Subcutaneous abdominal adipose tissue (tissue), 5 donors: ENCODE data around the gene MYLK.
"Not testable (repeated sequence)": the region's sequence is repeated elsewhere in the genome, so short reads cannot be mapped to it uniquely, and the experiment has no call there.

Source experiments
- H3K27ac ChIP-seq: one replicate; pipeline ENCODE4 v1.7.0; 2013; ENCODE audit warnings: low read depth, mild to moderate bottlenecking, inconsistent platforms, low read length, moderate library complexity
- H3K27me3 ChIP-seq, 5 donors: one replicate each; pipeline ENCODE4 v1.7.0; 2013; ENCODE audit warnings: low read length in 5 of 5, inconsistent platforms in 1 of 5; ENCODE audit not compliant: control insufficient read depth in 5 of 5, insufficient read depth in 4 of 5
- H3K36me3 ChIP-seq, 5 donors: one replicate each; pipeline ENCODE4 v1.7.0; 2013; ENCODE audit warnings: low read length in 5 of 5; ENCODE audit not compliant: control insufficient read depth in 5 of 5, insufficient read depth in 5 of 5
- H3K4me1 ChIP-seq, 5 donors: one replicate each; pipeline ENCODE4 v1.7.0; 2013; ENCODE audit warnings: low read length in 5 of 5, mild to moderate bottlenecking in 3 of 5, moderate library complexity in 1 of 5; ENCODE audit not compliant: control insufficient read depth in 5 of 5, insufficient read depth in 5 of 5
- H3K4me3 ChIP-seq, 5 donors: one replicate each; pipeline ENCODE4 v1.7.0; 2013; ENCODE audit warnings: low read length in 5 of 5, low read depth in 1 of 5
- H3K9ac ChIP-seq, 5 donors: one replicate each; pipeline ENCODE4 v1.7.0; 2013; ENCODE audit warnings: low read length in 5 of 5, mild to moderate bottlenecking in 4 of 5, moderate library complexity in 3 of 5
- H3K9me3 ChIP-seq, 5 donors: one replicate each; pipeline ENCODE4 v1.7.0; 2013; ENCODE audit warnings: low read length in 5 of 5; ENCODE audit not compliant: control insufficient read depth in 5 of 5
- donor health status: healthy.
- donor health status: healthy.
- donor health status: healthy.
- donor health status: healthy.
- donor health status: healthy.

MYLK gene

DNA sequence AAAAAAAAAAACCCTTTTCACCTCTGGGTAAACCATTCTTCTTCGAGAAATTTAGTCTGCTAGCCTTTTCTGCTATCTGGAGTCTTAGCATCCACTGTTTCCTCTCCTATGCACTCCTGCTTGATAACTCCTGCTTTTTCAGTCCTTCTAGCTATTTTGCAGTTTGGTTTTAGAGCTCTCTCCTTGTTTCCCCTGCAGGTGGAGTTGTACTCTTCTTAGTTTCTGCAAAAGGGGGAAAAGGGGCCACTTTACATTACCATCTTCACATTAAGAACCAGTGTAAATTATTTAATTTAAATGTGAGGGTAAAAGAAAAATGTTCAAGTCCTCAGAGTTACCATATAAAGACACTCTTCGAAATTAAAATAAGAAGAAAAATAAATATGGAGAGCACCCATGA is 23.6 kb upstream of the MYLK start:
- H3K27me3 ChIP-seq: no peaks in the 10 kb centered on the region
- no peak overlapping the region for H3K9ac ChIP-seq
- no peaks in the 10 kb centered on the region for H3K4me1 ChIP-seq
- no peaks in the 10 kb centered on the region for H3K36me3 ChIP-seq
- H3K4me3 ChIP-seq: no peak overlapping the region
- H3K9me3 ChIP-seq: peaks cover 0 to 4% (median 0%) of the 10 kb centered on the region in 5 donors
- H3K27ac ChIP-seq: no peak overlapping the region

DNA sequence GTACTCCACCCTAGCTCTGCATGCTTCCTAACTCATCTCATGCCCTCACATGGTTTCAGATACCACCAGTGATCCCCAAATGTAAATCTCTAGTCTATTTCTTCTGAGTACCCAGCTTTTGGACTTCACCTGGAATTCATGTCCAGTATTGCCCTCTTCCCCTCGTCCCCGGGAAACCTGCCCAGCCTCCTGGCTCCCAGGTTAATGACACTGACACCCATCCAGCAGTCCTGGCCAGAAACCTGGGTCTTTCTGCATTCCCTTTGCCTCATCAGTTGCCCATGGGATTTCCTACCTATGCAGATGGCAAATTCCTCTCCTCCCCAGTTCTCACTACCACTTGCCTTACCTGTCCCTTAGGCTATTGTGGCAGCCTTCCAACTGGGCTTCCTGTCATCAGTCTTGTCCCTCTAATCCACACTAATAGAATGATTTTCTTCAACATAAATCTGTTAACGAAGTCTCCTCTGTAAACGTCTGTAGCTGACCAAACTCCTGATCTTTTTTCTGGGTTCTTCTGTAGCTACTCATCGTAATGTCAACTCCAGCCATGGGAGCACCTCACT is 15.3 kb upstream of the MYLK start:
- H3K36me3 ChIP-seq: no peaks in the 10 kb centered on the region
- peaks cover 0 to under 1% (median 0%) of the 10 kb centered on the region in 5 donors for H3K9me3 ChIP-seq
- H3K4me3 ChIP-seq: no peak overlapping the region
- no peak overlapping the region for H3K27ac ChIP-seq
- no peaks in the 10 kb centered on the region for H3K4me1 ChIP-seq
- no peak overlapping the region for H3K9ac ChIP-seq
- H3K27me3 ChIP-seq: no peaks in the 10 kb centered on the region

DNA sequence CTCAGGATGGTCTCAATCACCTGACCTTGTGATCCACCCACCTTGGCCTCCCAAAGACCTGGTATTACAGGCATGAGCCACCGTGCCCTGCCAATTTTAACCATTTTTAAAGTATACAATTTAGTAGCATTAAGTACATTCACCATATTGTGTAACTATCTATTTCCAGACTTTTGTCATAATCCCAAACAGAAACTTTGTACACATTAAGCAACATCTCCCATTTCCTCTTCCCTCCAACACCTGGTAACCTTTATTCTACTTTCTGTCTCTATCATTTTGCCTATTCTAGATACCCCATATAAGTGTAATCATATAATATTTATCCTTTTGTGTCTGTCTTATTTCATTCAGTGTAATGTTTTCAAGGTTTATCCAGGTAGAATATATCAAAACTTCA is 8.9 kb upstream of the MYLK start:
- no peaks in the 10 kb centered on the region for H3K36me3 ChIP-seq
- no peaks in the 10 kb centered on the region for H3K4me1 ChIP-seq
- H3K4me3 ChIP-seq: no peak overlapping the region
- no peak overlapping the region for H3K27ac ChIP-seq
- H3K9ac ChIP-seq: no peak overlapping the region
- peaks cover 0 to 10% (median 4%) of the 10 kb centered on the region in 5 donors for H3K9me3 ChIP-seq
- no peaks in the 10 kb centered on the region for H3K27me3 ChIP-seq

DNA sequence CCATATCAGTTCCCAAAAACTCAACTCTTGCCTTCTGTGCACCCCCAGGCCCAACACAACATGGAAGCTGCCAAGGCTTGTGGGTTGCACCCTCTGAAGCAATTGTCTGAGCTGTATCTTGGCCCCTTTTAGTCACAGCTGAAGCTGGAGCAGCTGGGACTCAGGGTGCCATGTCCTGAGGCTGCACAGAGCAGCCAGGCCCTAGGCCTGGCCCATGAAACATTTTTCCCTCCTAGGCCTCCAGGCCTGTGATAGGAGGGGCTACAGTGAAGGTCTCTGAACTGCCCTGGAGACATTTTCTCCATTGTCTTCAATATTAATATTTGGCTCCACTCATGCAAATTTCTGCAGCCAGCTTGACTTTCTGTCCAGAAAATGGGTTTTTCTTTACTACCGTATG is 8.1 kb upstream of the MYLK start:
- Histone ChIP-seq H3K27me3 (no peaks in the 10 kb centered on the region), H3K9ac (no peak overlapping the region), H3K4me3 (no peak overlapping the region), H3K4me1 (no peaks in the 10 kb centered on the region), H3K27ac (no peak overlapping the region), H3K9me3 (peaks cover 0 to 10% (median 4%) of the 10 kb centered on the region in 5 donors), H3K36me3 (no peaks in the 10 kb centered on the region)

DNA sequence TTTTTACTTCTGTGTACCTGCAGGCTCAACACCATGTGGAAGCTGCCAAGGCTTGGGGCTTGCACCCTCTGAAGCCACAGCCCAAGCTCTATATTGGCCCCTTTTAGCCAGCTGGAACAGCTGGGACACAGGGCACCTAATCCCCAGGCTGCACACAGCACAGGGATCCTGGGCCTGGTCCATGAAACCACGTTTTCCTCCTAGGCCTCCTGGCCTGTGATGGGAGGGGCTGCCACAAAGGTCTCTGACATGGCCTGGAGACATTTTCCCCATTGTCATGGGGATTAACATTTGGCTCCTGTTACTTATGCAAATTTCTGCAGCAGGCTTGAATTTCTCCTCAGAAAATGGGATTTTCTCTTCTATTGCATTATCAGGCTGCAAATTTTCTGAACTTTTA is 6.9 kb upstream of the MYLK start:
- H3K27me3 ChIP-seq, H3K9ac ChIP-seq, H3K4me1 ChIP-seq, H3K27ac ChIP-seq, H3K4me3 ChIP-seq, H3K36me3 ChIP-seq: not testable (repeated sequence)
- peaks cover 0 to 10% (median 4%) of the 10 kb centered on the region in 5 donors for H3K9me3 ChIP-seq

DNA sequence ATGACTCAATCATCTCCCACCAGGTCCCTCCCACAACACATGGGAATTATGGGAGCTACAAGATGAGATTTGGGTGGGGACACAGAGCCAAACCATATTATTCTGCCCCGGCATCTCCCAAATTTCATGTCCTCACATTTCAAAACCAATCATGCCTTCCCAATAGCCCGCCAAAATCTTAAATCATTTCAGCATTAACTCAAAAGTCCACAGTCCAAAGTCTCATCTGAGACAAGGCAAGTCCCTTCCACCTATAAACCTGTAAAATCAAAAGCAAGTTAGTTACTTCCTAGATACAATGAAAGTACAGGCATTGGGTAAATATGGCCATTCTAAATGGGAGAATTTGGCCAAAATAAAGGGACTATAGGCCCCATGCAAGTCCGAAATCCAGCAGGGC is 6.0 kb upstream of the MYLK start:
- H3K4me1 ChIP-seq, H3K27ac ChIP-seq, H3K36me3 ChIP-seq, H3K27me3 ChIP-seq, H3K9ac ChIP-seq, H3K4me3 ChIP-seq: not testable (repeated sequence)
- H3K9me3 ChIP-seq: peaks cover 0 to 10% (median 4%) of the 10 kb centered on the region in 5 donors

DNA sequence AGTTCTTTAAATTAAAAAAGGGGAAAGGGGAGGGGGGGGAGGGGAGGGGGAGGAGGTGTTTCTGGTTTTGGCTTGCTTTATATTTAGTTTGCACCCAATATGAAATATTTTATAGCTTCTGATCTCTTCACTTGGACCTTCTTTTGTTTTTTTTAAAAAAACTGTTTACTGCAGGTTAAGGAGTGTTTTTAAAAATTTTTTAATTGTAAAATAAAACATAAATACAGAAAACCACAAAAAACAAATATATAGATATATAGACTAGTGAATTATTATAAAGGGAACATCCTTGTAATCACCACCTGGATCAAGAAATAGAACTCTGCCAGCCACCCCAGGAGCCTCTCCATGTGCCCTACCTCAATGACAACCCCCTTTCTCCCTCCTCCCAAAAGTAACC is 861 bp upstream of the MYLK start:
- H3K27me3 ChIP-seq: peaks cover 0 to 3% (median 0%) of the 10 kb centered on the region in 5 donors
- peaks cover 0 to 17% (median 15%) of the 10 kb centered on the region in 5 donors for H3K4me1 ChIP-seq
- H3K9me3 ChIP-seq: no peaks in the 10 kb centered on the region
- H3K27ac ChIP-seq: no peak overlapping the region
- H3K9ac ChIP-seq: no peak overlapping the region
- no peaks in the 10 kb centered on the region for H3K36me3 ChIP-seq
- H3K4me3 ChIP-seq: no peak overlapping the region

DNA sequence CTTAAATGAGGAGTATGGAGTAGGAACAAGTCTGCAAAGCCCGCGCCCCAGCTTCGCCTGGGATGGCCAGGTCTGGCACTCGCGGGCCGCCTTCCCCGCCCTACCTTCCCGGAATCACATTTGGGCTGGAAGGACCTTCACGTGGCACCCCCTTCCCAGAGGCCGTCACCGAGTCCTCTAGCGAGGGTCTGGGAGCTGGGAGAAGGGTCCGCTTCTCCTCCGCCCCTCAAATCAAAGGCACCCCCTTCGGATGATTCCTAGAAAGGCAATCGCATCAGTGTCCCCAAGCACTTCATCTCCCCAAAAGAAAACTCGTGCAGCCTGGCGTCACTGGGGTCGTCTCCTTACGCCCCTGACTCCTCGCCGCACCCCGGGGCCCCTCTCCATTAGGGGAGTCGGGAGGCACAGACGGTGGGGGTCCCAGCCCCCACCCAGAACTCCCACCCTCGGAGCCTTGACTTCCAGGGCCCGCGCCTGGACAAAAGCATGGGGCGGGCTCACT is 380 bp downstream of the MYLK start:
- Histone ChIP-seq H3K9ac (peak overlapping the region in 4 of 5 donors; percentile 20 to 68 (median 37)), H3K27me3 (peaks cover 0 to 3% (median 0%) of the 10 kb centered on the region in 5 donors), H3K36me3 (no peaks in the 10 kb centered on the region), H3K4me3 (peak overlapping the region; percentile 58 to 81 (median 68)), H3K27ac (no peak overlapping the region), H3K4me1 (peaks cover 0 to 17% (median 15%) of the 10 kb centered on the region in 5 donors), H3K9me3 (no peaks in the 10 kb centered on the region)

DNA sequence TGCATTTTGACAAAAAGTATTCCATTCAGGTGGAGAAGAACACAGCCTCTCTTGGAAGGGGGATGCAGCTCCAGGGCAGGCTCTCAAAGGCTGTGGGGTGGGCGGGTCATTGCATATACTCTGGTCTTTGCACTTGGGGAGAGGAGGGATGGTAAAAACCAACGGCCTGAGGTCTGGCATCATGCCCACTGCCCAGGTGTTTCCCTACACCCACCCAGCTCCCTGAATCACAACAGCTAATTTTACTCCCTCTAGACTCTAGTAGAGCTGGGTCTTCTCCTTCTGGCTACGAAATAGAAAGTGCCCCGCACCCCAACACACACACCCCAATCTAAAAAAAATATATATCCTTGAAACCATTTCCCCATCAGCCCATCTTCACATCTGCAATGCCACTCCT is 1.0 kb downstream of the MYLK start:
- Histone ChIP-seq H3K36me3 (no peaks in the 10 kb centered on the region), H3K9me3 (no peaks in the 10 kb centered on the region), H3K4me3 (peak overlapping the region; percentile 58 to 81 (median 68)), H3K4me1 (peaks cover 0 to 17% (median 15%) of the 10 kb centered on the region in 5 donors), H3K9ac (no peak overlapping the region), H3K27me3 (peaks cover 0 to 3% (median 0%) of the 10 kb centered on the region in 5 donors), H3K27ac (no peak overlapping the region)

DNA sequence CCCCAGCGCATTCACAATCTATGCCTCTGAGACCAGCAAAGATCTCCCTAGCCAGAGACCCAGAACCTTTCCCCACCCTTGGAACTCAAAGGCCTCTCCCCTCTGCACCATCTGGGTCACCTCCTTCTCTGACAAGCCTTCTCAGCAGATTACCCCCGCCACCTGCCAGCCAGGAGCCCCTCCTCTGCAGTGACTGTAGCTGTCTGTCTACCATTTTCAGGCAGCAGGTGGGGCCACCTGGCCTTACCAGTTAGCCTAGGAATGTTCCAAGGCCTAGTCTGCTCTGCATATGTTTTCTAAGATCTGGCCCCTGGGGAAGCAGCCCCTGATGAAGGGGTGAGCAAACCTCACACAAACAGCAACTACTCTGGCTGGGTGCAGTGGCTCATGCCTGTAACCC is 2.4 kb downstream of the MYLK start:
- H3K27me3 ChIP-seq: peaks cover 0 to 3% (median 0%) of the 10 kb centered on the region in 5 donors
- no peak overlapping the region for H3K27ac ChIP-seq
- H3K9me3 ChIP-seq: no peaks in the 10 kb centered on the region
- no peaks in the 10 kb centered on the region for H3K36me3 ChIP-seq
- H3K4me1 ChIP-seq: peaks cover 0 to 19% (median 15%) of the 10 kb centered on the region in 5 donors
- H3K4me3 ChIP-seq: no peak overlapping the region
- H3K9ac ChIP-seq: no peak overlapping the region
